ENCODE results near the gene KPNA4.

- TF ChIP-seq, protein P1, sequence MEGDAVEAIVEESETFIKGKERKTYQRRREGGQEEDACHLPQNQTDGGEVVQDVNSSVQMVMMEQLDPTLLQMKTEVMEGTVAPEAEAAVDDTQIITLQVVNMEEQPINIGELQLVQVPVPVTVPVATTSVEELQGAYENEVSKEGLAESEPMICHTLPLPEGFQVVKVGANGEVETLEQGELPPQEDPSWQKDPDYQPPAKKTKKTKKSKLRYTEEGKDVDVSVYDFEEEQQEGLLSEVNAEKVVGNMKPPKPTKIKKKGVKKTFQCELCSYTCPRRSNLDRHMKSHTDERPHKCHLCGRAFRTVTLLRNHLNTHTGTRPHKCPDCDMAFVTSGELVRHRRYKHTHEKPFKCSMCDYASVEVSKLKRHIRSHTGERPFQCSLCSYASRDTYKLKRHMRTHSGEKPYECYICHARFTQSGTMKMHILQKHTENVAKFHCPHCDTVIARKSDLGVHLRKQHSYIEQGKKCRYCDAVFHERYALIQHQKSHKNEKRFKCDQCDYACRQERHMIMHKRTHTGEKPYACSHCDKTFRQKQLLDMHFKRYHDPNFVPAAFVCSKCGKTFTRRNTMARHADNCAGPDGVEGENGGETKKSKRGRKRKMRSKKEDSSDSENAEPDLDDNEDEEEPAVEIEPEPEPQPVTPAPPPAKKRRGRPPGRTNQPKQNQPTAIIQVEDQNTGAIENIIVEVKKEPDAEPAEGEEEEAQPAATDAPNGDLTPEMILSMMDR (IDR thresholded peaks at IDR 0.05) = no peak
- TF ChIP-seq POLR2A (IDR thresholded peaks at IDR 0.05) = no peak
Observed at GRCh38 chr3:160464321-160464720, 101.0 kb downstream of the KPNA4 start.
